Fibroblast of gingiva (primary cell): ENCODE measurements around the gene PKP1.

Experiments
- DNase-seq: peaks from one replicate; pipeline ENCODE4 v3.0.0-alpha.2; 2011; ENCODE audit warnings: low read depth

Gene PKP1

DNA sequence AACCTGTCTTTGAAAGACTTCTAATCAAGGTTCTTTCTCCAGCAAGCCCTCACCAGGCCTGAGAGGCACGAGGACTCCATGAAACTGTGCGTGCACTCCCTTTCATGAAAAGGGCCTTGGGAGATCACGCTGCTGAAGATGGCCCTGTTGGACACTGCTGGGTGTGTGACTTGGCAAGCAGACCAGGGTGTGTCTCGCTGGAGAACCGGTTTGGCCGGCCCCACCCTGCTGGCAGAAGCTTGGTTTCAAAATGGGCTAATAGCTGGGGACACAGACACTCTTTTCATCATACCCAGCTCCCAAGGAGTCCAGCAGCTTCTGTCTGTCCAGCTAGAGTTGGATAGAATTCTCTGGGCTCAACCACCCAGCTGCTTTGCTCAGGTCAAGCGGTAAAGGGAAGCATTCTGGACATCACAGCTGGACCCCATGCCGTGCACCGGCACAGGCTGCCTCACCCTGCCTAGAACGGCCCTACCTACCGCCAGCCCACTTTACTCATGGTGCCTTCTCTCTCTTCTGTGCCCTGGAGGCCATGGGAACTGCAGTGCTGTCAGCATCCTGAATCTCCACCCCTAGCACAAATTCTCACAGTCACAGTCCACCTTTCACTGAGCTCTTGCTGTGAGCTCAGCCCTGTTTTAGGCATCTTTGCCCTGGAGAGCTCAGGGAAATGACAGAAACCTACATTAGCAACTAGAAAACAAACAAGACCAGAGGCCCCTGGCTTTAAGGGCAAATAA, 24.6 kb downstream of the PKP1 start:
- no peak for DNase-seq

DNA sequence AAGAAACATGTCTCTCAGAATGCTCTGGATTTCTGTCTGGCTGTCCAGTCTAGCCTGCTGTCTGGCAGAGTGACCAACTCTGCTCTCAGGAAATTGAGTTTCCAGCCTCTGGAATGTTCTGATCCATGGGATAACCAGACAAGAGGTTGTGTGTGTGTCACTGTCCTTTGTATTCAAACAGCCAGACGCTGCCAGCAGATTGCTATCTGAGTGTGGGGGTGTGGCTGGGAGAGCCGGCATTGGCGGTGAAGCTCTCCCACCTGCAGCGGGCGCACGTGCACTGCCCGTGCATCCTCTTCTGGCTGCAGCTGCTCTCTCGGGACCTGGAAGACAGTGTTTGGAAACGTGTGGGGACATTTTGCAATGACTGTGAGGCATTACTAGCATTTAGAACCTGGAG, 26.1 kb downstream of the PKP1 start:
- no peak for DNase-seq

DNA sequence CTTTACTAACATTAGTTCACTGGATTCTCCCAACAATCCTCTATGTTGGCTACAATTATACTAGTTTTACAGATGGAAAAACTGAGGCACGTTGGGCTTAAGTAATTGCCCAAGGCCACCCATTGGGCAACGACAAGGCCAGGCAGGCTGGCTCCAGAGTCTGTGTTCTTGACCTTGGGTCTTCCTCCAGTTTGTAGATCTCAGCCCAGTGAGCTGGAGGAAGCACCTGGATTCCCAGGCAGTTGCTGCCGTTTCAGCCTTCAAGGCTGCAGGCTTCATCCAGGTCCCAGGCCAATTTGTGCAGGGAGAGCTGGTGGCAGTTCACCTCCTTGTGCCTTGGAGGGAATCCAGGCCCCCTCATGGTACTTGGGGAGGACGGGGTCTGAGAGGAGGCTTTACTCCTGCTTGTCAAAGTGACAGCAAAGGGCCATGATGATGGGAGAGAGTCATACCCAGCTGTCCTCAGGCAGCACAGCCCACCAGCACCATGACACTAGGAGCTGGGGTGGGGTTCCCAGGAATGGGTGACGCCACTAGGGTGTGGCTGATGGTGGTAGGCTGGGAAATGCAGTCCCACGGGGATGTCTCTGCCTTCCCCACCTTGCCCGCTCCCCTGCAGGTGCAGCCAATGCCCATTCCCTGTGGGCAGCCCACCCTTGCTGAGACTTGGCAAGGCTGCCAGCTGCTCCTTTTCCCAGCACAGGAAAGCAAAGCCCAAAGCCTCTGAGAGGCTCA, 27.1 kb downstream of the PKP1 start:
- no peak for DNase-seq

- DNase-seq: no peak
Observed at GRCh38 chr1:201310986-201311355, 27.7 kb downstream of the PKP1 start.

DNA sequence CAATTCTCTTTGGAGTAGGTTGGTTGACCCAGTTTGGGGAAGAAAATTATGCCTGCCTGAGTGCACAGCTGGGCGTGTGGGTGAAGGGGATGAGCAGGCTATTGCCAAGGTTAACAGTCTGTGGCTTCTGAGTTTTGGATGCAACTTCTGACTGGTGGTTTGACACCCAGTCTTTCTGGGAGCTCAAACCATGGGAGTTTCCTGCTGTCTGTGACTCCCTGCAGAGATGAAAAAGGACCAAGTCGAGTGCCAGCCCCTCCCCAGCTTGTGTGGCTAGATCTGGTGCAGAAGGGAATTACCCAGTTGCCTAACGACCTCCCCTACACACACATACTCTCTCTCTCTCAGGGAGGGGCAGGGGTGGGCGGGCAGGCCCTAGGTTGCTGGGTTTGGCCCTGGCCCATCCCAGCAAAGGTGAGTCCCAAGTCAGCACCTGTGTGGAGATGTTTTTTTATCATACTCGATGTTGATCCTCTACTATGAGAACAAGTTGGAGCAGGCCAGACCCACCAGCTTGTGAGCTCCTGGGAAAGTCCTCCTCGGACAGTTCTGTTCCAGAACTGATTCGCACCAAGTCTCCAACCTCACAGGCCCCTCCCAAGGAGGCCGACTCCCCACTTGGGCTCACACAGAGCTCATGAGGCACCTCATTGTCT, 28.2 kb downstream of the PKP1 start:
- no peak for DNase-seq

DNA sequence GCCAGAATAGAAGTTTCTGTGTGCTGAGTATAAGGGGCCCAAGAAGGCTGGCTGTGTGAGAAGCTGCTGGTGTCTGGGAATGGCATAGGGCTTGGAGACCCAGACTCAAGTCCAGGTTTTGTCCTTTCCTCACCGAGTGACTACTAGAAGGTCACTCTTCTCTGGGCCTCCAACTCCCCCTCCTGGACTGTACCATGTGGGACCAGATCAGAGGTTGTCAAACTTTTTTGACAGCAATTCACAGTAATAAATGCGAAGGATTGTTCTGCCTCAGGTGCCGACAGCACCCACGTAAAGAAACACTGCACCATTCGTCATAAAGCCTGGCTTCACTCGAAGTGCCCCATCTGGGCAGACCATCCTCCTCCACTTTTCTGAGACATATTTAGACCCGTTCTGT, 29.0 kb downstream of the PKP1 start:
- no peak for DNase-seq

DNA sequence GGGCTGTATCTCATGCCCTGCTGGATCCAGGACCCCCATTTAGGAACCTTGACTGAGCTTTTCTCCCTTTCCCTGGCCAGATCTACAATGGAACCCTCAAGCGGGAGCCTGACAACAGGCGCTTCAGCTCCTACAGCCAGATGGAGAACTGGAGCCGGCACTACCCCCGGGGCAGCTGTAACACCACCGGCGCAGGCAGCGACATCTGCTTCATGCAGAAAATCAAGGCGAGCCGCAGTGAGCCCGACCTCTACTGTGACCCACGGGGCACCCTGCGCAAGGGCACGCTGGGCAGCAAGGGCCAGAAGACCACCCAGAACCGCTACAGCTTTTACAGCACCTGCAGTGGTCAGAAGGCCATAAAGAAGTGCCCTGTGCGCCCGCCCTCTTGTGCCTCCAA, 29.8 kb downstream of the PKP1 start:
- no peak for DNase-seq

DNA sequence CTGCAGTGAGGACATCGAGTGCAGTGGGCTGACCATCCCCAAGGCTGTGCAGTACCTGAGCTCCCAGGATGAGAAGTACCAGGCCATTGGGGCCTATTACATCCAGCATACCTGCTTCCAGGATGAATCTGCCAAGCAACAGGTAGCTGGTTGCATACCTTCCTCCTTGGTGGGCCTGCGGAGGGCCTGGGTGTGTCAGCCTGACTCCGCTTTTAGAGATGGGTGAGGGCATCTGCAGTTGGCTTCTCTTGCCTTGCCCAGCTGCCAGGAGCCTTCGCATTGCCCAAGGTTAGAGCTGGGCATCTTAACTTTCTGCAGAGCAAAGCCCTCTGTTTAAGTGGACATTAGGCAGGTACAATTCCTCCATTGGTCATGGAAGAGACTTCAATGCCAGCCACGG, 33.2 kb downstream of the PKP1 start:
- DNase-seq: no peak

GRCh38 chr1:201317551-201317950, 34.2 kb downstream of the PKP1 start:
- no peak for DNase-seq

- no peak for DNase-seq
Observed at GRCh38 chr1:201318504-201319340, 35.4 kb downstream of the PKP1 start.

DNA sequence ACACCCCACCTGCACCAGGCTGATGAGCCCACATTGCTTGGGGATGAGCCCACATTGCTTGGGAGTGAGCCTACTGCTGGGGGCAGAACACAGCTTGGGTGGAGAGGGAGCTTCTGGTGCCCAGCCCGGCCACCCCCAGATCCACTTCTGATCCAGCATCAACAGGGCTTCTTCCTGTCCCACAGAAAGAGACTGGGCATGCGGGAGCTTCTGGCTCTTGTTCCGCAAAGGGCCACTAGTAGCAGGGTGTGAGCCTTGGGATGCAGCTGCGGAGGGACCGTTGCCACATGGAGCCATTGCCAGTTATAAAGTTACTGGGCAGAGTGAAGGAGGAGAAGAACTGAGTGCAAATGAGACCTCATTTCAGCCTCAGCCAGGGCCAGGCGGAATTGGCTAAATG, 36.3 kb downstream of the PKP1 start:
- DNase-seq: no peak

GRCh38 chr1:201320168-201320788, 37.0 kb downstream of the PKP1 start:
- DNase-seq: no peak

GRCh38 chr1:201321826-201322390, 38.6 kb downstream of the PKP1 start:
- DNase-seq: no peak

DNA sequence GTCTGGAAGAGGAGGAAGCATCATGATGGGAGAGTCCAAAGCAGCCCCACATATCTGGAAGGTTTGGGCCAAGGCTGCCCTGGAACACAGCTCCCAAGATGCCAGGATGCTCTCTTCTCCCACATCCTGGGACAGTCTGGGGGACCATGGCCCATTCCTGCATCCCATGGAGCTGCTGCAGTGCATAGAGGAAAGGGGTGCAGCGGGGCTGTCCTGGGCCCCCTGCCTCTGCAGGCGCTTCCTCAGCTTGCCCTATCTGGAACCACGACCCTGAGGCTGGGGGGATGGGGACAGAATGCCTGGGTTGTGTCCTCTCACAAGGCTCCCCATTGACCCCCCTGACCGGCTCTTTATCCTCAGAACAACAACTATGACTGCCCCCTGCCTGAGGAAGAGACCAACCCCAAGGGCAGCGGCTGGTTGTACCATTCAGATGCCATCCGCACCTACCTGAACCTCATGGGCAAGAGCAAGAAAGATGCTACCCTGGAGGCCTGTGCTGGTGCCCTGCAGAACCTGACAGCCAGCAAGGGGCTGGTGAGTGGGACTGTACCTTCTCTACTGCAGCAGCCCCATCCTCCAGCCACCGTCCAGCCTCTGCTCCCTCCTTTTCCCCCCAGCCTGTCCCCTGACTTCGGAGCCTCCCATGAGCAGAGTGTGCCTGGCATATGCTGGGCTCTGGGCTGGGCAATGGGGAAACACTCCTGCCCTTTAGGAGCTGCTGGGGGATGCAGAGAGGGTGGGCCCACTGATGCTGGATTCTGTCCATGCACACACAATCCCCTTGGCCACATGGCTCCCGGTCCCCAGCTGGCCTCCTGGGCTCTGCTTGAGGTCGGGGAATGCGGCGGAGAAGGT, 39.6 kb downstream of the PKP1 start:
- DNase-seq: no peak

DNA sequence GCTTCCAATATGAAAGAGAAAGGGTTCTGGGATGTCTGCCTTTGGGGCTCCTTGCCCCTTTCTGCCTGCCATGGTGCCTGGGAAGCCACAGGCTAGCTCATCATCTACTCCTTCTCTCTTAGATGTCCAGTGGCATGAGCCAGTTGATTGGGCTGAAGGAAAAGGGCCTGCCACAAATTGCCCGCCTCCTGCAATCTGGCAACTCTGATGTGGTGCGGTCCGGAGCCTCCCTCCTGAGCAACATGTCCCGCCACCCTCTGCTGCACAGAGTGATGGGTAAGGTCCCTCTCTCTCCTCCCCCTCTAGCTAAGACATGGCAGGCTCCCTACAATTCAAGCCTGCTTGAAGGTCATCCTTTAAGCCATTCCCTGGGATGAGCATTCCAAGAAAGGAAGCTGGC, 41.0 kb downstream of the PKP1 start:
- no peak for DNase-seq

GRCh38 chr1:201324821-201325677, 41.7 kb downstream of the PKP1 start:
- DNase-seq: no peak

GRCh38 chr1:201325678-201326060, 42.4 kb downstream of the PKP1 start:
- no peak for DNase-seq

- DNase-seq: no peak
Observed at GRCh38 chr1:201326710-201327109, 43.4 kb downstream of the PKP1 start.

DNA sequence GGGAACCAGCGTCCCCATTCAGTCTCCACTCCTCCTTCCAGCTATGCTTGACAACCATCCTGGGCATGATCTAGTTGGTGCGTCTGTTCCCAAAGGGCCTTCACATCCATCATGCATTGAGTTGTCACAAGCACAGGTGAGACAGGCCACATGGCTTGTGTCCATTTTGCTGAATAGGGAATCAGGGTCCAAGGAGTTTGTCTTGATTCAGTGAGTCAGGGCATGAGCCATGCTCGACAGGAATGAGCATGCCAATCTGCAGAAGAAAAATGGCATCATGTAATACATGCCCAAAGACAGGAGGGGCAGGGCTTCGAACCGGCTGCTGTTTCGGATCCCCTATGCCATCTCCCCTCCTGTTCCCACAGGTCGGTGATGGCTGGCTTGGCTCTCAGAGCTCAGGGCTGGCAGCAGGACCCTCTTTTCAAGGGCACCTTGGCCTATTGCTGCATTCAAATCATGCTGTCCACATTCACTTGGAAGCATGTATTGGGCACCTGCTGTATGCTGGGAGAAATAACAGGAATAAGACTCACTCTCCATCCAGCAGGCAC, 44.5 kb downstream of the PKP1 start:
- no peak for DNase-seq
